D721Med (cell line): ENCODE measurements around the gene AATK.
"Not testable (repeated sequence)": the region's sequence is repeated elsewhere in the genome, so short reads cannot be mapped to it uniquely, and the experiment has no call there.

Experiments
- DNase-seq: peaks from one replicate; pipeline ENCODE4 v3.0.0; 2011; ENCODE audit warnings: low spot score; ENCODE audit not compliant: insufficient read length
- FAIRE-seq: peaks from 2 replicates; lab custom pipeline; 2011; peaks lifted over from hg19 to GRCh38; lab: Jason Lieb, UNC
- TF ChIP-seq, protein P1 (sequence below): IDR thresholded peaks from 2 replicates; pipeline ENCODE4 v1.5.1; 2012; ENCODE audit warnings: mild to moderate bottlenecking, control low read depth; ENCODE audit not compliant: insufficient read depth; ENCODE audit errors: missing control alignments

Gene AATK

DNA sequence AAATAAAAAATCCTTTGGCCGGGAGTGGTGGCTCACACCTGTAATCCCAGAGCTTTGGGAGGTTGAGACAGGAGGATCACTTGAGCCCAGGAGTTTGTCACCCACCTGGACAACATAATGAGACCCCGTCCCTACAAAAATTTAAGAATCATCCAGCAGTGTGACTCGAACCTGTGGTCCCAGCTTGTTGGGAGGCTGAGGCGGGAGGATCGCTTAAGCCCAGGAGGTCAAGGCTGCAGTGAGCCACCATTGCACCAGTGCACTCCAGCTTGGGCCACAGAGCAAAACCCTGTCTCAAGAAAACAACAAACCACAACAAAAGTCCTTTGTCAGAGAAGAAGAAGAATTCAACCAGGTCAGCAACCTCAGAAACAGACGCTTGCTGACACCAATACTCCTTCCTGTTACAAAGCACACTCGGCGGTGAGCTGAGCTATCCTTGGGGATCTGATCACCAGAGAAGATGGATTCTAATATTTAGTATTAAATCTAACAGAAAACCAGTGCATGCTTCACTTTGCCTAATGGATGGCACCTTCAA lies 13.7 kb downstream of the AATK start:
- no peak for FAIRE-seq
- TF ChIP-seq, protein P1, sequence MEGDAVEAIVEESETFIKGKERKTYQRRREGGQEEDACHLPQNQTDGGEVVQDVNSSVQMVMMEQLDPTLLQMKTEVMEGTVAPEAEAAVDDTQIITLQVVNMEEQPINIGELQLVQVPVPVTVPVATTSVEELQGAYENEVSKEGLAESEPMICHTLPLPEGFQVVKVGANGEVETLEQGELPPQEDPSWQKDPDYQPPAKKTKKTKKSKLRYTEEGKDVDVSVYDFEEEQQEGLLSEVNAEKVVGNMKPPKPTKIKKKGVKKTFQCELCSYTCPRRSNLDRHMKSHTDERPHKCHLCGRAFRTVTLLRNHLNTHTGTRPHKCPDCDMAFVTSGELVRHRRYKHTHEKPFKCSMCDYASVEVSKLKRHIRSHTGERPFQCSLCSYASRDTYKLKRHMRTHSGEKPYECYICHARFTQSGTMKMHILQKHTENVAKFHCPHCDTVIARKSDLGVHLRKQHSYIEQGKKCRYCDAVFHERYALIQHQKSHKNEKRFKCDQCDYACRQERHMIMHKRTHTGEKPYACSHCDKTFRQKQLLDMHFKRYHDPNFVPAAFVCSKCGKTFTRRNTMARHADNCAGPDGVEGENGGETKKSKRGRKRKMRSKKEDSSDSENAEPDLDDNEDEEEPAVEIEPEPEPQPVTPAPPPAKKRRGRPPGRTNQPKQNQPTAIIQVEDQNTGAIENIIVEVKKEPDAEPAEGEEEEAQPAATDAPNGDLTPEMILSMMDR = no peak
- no peak for DNase-seq

DNA sequence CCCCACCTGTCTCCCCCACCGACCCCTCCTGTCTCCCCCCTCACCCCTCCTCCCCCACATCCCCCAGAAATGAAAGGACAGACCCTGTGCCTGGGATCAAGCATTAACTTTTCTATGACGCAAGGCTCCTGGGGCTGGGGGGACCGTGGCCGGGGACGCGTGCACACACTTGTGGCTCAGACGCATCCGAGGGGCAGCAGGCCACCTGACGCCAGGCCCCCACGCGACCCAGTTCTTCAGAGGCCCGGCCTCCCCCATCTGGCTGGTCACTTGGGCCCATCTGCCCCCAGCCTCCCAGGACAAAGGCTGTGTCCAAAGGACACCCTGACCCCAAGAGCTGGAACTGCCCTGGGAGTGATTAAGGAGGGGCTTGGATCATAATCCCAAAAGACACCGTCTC lies 14.7 kb downstream of the AATK start:
- no peak for FAIRE-seq
- TF ChIP-seq, protein P1 = no peak
- no peak for DNase-seq

DNA sequence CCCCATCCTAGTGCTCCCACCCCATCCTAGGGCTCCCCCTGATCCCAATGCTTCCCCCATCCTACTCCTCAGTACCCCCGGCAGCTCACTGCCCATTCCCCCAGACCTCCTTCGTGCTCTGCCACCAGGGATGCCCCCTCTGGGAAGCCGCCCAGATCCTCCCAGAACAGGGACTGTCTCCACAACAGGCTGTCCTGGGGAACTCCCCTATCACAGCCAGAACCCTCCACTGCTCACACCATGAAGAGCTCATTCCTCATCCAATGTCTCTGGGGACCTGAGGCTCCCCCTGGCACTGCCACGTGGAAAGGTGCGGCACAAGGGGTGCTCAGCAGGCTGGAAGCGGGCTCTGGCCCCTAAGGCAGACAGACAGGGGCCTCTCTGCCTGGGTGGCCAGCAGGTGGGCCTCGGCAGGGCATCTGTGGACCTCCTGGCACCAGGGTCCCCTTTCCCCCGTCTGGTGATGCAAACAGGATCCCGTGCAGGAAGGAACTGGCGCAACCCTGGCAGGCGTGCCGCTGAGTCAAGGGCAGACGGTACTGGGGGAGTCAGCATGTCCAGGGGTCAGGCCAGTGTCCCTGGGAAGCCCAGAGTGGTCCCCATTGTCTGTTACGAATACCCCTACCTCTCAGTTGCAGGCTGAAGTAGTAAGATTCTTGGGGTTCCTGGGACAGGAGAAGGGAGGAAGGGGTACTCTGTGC lies 15.5 kb downstream of the AATK start:
- TF ChIP-seq, protein P1 = no peak
- DNase-seq (no peak), FAIRE-seq (no peak)

DNA sequence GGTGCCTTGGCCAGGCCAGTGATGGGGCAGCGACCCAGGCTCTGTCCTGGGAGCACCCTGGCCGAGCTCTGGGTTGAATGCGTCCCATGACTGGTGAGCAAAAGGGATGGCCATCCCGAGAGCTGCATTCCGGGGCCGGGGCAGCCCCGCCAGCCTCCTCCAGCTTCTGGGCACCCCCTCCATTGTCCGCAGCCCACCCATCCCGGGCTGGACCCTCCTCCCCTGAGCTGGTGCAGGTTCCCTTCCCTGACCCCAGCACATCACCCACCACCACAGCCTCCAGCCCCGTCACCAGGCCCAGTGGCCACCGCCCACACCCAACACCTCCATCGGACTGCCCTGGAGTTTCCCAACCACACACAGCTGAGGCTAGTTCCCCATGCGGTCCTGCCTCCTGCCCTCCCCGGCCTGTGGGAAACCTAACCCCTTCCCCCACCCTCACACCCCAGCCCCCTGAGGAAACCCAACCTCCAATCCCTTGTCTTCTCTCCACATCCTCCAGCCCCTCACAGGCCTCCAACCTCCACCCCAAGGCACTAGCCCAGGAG lies 17.0 kb downstream of the AATK start:
- FAIRE-seq = no peak
- TF ChIP-seq, protein P1 = no peak
- no peak for DNase-seq

DNA sequence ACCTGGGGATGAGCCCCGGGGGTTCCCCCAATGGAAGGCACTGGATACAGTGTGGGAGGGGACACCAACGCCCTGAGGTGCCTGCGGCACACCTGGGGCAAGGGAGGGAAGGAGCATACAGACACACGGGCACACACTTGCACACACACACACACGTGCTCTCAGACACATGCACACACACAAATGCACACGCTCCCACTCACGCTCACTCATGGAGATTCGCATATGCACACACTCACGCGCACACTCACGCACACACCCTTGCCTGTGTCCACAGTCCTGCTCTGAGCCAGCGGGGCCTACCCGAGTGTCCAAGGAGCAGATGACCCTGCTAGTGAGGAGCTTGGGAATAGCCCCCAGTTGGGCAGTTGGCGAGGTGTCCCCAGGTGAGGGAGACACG lies 17.4 kb downstream of the AATK start:
- TF ChIP-seq, protein P1 = no peak
- no peak for DNase-seq
- no peak for FAIRE-seq

DNA sequence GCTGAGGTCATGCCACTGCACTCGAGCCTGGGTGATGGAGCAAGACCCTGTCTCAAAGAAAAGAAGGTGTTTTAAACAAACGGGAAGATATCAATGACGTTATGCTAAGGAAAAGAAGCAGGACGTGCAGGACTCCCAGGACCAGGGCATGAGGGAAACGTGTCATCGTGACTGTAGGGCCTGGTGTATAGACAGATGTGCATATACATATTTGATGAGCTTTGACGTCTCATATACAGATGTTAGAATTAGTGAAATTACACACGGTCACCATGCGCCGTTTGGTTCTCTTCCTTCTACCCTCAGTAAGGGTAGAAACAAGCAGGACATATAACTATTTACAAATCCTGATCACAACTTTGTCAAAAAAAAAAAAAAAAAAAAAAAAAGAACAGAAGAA lies 18.3 kb downstream of the AATK start:
- TF ChIP-seq, protein P1 = no peak
- FAIRE-seq = no peak
- DNase-seq = no peak

DNA sequence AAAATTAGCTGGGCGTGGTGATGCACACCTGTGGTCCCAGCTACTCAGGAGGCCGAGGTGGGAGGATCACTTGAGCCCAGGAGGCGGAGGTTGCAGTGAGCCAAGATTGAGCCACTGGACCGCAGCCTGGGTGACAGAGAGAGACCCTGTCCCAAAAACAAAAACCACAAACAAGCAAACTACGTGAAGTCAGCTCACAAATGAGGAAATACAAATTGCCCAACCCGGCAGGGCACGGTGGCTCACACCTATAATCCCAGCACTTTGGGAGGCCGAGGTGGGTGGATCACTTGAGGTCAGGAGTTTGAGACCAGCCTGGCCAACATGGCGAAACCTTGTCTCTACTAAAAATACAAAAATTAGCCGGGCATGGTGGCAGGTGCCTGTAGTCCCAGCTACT lies 19.8 kb downstream of the AATK start:
- not testable (repeated sequence) for FAIRE-seq, DNase-seq
